Hypothalamus (tissue), 51 donors: ENCODE measurements around the gene THRA.

Source experiments
- DNase-seq, 51 donors: peaks; one replicate each; lab custom pipeline; 2025; lab: John Stamatoyannopoulos, UW

Gene THRA

DNA sequence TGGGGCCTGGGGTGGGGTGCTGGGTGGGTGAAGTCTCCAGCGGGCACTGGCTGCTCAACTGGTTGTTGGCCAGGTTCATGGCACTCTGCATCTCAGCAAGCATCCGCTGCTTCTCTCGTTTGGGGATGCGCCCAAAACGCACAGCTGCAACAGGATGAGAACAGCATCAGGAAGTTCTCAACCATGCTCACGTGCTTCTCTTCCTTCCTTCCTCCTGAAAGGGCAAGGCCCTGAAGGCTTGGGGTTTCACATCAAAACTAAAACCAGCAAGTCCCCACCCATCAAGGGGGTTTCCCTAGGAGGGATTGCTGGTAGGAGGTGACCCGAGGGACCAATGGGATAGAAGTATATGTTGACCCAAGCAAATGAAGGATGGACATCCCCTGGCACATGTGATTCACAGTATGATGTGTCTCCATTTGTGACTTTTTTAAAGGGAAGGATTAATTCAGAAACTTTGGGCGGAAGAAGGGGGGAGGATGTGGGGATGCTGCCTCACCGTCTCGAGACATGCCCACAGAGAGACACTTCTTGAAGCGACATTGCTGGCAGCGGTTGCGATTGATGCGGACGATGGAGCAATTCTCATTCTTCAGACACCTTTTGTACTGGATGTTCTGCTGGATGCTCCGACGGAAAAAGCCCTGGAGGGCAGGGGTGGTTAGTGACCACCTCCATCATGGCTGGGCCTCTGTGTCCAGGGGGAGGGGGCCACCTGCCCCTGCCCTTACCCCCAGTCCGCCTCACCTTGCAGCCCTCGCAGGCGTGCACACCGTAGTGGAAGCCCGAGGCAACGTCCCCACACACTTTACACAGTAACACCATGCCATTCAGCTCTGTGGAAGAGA, 33.4 kb downstream of the THRA start:
- peak in 4 of 51 donors; percentile 24 to 57 (median 27) for DNase-seq

DNA sequence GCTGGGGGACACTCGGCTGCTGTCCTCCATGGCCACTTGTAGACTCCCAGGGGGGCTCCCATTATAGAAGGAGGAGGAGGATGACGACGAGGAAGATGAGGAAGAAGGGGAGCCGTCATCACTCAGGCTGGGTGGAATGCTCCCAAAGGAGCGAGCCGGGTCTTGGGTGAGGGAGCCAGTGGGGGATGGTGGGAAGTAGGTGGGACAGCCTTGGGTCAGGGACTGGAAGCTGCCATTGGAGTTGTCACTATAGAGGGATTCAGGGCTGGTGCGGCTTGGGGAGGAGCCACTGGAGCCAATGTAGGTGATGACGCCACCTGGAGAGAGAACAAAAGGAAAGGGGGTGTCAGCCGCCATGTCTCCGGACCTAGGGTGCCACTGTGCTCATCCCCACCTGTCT, 34.3 kb downstream of the THRA start:
- DNase-seq: no peak

DNA sequence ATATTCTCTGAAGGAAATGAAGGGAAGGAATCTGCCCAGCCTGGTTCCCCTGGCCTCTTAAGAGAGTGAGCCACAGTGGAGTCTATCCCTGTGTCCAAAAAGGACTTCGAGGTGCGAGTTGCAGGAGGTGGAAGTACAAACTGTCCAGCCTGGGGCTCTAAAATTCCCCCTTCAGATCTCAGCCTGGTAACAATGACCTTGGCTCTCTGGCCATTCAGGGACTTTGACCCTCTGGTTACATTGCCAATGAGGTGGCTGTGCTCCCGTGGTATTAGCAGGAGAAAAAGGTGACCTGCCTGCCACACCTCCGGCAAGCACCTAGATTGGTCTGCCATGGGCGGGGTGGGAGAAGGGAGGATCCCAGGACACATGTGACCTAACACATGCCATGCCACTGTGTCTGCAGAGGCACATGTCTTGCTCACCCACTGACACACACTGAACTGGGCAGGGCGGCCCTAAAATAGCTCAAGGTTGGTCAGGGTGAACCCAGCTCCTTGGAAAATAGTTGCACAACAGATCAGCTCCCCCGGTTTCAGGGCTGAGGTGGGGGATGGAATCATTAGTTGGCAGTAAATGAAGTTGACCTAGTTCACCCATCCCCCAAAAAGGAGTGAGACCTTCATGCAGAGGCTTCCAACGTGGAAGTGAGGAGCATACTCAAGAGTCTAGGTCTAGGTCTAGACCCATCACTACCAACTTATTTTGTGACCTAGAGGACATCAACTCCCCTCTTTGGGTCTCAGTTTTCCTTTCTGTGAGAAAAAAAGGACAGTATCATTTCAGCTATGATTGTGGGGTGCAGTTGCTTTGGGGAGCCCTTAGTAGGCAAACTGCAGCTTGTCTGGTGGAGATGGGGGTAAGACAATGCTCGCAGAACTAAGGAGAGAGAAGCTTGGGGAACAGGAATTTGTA, 35.4 kb downstream of the THRA start:
- peak in 6 of 51 donors; percentile 23 to 38 (median 29) for DNase-seq

- DNase-seq: peak; percentile 78 to 99 (median 96)
These were observed 36.3 kb downstream of the THRA start for GRCh38 chr17:40098846-40099618.

DNA sequence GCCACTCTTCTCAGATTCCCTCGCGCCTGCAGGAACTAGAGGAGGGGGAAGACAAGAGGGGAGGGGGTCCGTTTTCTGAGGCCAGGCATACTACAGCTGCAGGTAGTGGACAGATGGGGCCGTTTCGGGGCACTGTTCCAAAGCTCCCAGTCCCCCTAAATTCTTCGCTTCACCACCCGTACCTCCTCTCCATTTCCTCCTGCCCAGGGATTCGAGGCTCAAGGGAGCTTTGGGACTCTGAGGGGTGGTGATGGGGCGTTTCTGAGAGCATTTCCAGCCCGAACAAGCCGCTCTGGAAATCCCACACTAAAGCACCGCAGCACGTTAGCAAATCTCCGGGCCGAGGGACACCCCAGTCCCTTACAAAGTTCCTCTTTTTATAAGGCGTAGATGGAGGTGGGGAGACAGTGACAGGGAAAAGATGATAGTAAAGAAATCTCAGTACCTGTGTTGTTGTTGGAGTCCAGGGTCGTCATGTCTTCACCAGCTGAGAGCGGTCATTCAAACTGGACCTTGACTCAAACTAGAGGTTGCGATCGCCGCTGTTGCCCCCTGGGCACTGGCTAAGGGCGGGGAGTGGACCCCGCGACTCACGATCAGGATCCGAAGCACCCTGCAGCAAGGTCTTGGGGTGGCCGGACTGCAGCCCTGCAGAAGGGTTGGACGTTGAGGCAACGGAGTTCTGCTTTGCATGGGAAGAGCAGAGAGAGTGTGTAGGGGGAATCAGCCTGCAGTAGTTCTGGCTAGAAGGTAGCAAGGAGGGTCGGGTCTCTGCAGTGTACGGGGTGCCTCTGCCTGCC, 37.1 kb downstream of the THRA start:
- peak in 3 of 51 donors; percentile 43 to 66 (median 65) for DNase-seq

DNA sequence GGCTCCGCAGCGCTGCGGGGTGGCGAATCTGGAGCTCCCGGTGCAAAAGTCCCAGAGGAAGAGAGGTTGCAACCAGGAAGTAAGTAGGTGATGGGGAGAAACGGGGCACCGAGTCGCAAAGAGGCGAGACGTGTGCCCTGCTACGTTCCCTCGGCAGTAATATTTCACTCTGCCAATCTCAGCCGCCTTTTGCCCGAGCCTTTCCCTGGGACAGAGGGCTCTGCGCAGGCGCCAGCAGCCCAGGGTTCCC, 37.6 kb downstream of the THRA start, which contains the start of gene NR1D1:
NR1D1 (minus strand) TSS at position 171 of the 250 bp plus-strand sequence. CDS start 495 bp downstream, outside the sequence.
- DNase-seq: no peak

DNA sequence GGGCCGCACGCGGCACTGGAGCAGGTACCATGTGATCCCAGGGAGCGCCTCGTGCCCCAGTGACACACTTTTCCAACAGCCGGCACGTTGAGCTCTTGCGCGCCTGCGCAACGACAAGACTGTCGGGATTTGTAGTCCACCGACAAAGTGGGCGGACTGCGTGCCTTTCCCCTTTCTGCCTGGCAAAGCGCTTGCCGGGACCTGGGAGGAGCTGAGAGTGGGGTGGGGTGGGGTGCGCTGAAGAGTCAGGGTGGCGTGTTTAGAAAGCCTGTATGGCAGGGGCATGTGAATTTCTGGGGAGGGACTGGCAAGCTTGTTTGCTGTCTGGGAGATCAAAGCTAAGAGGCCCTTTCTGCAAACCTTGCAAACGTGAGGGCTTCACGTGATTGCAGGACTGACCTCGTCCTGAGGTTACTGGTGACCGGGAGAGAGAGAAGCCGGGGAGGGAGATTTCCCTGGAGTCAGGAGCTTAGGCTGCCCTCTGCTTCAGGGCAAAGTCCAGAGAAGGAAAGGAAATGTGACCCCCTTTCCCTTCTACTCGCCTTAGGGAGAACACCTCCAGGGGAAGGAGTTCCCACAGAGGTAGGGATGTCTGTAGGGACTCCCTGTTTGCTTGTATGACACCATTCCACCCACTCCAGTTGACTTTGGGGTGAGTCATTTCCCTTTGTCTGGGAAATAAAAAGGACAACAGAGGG, 38.1 kb downstream of the THRA start:
- DNase-seq: peak; percentile 78 to 99 (median 96)

DNA sequence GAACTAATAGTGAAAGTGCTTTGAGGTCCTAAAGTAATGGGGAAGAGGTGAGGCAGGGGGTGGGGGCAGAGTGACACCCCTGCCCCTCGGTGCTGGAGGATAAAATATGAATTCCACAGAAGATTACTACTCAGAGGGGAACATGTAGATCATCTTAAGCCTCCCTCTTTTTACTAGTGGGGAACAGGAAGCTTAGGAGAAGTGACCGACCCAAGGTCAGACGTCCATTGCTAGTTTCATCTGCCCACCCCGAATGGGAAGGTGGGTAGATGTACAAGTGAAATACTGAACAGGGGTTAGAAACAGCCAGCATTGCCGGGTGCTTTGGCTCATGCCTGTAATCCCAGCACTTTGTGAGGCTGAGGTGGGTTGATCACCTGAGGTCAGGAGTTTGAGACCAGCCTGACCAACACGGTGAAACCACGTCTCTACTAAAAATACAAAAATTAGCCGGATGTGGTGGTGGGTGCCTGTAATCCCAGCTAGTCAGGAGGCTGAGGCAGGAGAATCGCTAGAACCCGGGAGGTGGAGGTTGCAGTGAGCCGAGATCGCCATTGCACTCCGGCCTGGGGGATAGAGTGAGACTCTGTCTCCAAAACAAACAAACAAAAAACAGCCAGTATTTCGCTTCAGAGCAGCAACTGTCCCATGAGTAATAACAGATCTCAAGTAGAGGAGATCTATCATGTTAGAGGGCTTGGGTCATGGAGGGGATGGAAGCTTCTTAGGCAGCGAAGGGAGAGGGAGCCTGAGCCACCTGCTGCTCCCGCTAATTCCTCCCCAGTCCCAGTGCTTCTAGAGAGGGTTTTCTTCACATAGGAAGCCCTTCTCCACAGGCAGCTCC, 38.8 kb downstream of the THRA start:
- no peak for DNase-seq

DNA sequence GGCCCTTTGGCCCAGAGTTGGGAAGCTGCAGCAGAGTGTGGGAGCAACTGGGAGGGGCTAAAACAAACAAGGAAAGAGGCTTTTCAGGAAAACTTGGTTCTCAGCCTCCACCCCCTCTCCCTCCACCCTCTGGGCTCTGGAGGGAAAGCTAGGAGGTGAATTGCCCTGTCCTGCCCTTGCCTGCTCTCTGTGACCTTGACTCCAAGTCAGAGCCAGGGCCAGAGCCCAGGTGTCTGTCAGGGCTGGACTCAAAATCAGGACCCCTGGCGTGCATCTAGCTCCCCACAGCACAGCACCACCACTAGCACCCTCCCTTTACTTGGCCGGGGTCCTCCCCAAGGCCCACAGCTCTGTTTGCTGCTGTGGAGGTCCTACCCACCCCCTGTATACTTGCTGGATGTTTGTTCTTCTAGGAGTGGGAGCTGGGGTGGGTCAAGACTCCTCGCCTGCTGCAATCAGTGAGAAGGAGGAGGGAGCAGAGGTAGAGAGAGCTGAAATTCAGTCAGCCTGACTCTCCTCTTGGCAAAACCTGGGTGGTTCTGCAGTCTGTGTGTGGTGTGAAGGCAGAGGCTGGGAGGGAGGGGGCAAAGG, 40.4 kb downstream of the THRA start:
- DNase-seq: no peak

DNA sequence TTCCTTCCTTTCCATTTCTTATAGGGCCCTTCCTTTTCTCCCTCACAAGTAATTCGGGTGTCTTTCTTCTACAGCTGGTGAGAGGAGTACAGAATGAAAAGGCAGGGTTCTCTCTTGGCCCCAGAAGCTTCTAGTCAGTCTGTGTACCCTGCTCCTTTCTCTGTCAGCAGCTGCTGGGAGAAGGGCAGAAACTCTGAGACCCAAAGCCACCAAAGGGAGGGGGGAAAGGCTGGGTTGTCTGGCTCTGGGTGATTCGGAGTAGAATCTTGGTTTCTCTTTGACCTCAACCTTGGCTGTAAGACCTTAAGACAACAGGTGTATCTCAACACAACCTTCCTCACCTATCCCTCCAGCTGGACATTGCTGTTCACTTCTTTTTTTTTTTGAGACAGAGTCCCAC, 40.9 kb downstream of the THRA start:
- DNase-seq: no peak

DNA sequence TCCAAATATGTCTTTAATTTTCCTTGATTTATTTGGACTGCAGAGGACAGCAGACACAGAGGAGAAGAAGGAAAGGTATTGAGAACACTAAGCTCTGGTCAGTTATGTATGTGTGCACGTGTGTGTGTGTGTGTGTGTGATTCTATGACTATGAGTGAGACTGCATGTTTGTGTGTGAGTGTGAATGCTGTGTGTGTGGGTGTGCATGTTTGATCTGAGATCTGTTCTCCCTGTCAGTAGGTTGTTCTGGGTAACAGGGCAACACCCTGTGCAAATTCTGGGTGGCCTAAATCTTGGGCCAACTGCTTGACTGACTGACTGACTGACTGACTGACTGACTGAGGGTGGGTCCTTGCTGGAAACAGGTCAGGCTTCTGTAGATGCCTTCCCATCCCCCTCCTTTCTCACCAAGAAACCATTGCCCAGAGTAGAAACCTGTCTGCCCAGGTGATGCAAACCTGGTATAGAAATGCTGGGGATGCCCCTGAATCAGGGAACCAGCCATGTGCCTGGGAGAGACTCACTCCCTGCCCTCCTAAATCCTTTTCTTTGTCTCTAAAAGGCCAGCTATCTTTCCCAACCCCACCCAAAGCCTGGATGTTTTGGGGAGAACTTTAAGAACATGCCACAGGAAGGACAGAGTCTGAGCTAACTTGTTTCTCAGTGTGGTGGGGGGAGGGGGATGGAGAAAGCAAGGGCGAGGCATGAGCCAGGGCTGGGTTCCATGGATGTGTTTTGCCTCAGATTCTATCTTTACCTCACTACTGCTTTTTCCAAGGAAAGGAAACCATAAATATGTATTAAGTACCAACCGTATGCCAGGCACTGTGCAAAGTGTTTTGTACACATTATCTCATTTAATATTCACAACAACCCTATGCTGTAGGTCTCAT, 42.1 kb downstream of the THRA start:
- DNase-seq: no peak

GRCh38 chr17:40105861-40106759, 43.3 kb downstream of the THRA start:
- no peak for DNase-seq

- DNase-seq: peak in 14 of 51 donors; percentile 25 to 65 (median 36)
These were observed 44.2 kb downstream of the THRA start for GRCh38 chr17:40106760-40107521.

GRCh38 chr17:40107522-40108174, 44.9 kb downstream of the THRA start:
- DNase-seq: peak in 2 of 51 donors; percentile 52 to 57
